Transverse colon (tissue), 4 donors: ENCODE data around the gene SELENOI.

Source experiments
- CTCF ChIP-seq, 5 experiments: fragments of 200-600 bp in 3 of 5; fragments of 450-650 bp in 2 of 5; sonication (generic) in 3 of 5; IDR thresholded peaks; 1 replicate in 2 of 5; 2 replicates in 3 of 5; pipeline ENCODE4 v1.5.1; 2016 to 2017; ENCODE audit warnings: antibody characterized with exemption in 5 of 5, inconsistent platforms in 3 of 5, mild to moderate bottlenecking in 2 of 5, moderate library complexity in 1 of 5
- POLR2A ChIP-seq: fragments of 450-650 bp; IDR thresholded peaks from one replicate; pipeline ENCODE4 v1.6.1; 2016; ENCODE audit warnings: antibody characterized with exemption, mild to moderate bottlenecking, moderate library complexity
- POLR2AphosphoS5 ChIP-seq, 3 donors: sonication (generic); formaldehyde crosslinking; IDR thresholded peaks; one replicate each; pipeline ENCODE4 v1.6.1; 2016; ENCODE audit warnings: antibody characterized with exemption in 3 of 3

GRCh38 chr2:26410764-26411243 is 64.9 kb downstream of the SELENOI start:
- TF ChIP-seq CTCF (IDR thresholded peaks at IDR 0.05) (no peak), POLR2A (no peak), POLR2AphosphoS5 (IDR thresholded peaks at IDR 0.05) (no peak)
